ENCODE measurements around the gene CNNM1. TPM values are rescaled to one million over a fixed set of nuclear protein-coding genes. Genes with fewer than 3 reads are reported as not detected.

CNNM1 gene
- total RNA-seq, 2 experiments from 2014 or later = not detected

DNA sequence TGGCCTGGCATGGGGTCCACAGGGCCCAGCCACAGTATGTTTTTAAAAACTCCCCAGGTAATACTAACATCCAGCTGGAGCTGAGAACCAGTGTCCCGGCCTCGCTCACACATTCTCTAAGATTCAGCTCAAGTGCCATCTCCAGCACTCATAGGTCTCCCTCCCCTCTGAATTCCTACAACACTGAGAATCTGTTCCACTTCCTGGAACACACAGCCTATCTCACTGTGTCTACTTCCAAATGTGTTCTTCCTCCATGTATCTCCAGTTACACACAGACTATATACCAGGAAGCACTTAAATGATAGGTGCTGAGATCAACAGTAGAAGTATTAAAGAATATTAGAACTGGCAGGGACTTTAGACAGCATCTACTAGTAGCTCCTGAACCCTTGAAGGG lies 90.5 kb downstream of the CNNM1 start:
- ChIA-PET CTCF (ENCODE audit: unreplicated experiment) (no interaction called here), POLR2A (interaction anchor here (2.3 kb wide), 1 partner anchor 11 kb away, joined by 6 read pairs; the partner anchor contains the start of gene GOT1)
- H3K79me2 ChIP-seq (ENCODE audit: insufficient read depth, low read depth, low read length) = no peaks in the 10 kb centered on the region
- H3K4me3 ChIP-seq (ENCODE audit: low read depth, low read length, poor library complexity, severe bottlenecking) = no peak overlapping the region
- peaks cover 41% of the 10 kb centered on the region for H3K36me3 ChIP-seq (ENCODE audit: insufficient read depth, low read length)
- H3K27ac ChIP-seq (ENCODE audit: low read depth, low read length, poor library complexity, severe bottlenecking) = no peak overlapping the region
- H2AFZ ChIP-seq (ENCODE audit: low read length) = no peak overlapping the region
- no peaks in the 10 kb centered on the region for H4K20me1 ChIP-seq (ENCODE audit: insufficient read depth, low read length)
- no peaks in the 10 kb centered on the region for H3K9me3 ChIP-seq (ENCODE audit: low read length)
- no peak overlapping the region for H3K4me2 ChIP-seq (ENCODE audit: low read length)
- H3K4me1 ChIP-seq (ENCODE audit: insufficient read depth, low read length, poor library complexity, severe bottlenecking) = no peaks in the 10 kb centered on the region
- no peak for TF ChIP-seq EZH2phosphoT487 (IDR thresholded peaks at IDR 0.05; ENCODE audit: borderline replicate concordance, low read depth, low read length)
- TF ChIP-seq, protein P1, sequence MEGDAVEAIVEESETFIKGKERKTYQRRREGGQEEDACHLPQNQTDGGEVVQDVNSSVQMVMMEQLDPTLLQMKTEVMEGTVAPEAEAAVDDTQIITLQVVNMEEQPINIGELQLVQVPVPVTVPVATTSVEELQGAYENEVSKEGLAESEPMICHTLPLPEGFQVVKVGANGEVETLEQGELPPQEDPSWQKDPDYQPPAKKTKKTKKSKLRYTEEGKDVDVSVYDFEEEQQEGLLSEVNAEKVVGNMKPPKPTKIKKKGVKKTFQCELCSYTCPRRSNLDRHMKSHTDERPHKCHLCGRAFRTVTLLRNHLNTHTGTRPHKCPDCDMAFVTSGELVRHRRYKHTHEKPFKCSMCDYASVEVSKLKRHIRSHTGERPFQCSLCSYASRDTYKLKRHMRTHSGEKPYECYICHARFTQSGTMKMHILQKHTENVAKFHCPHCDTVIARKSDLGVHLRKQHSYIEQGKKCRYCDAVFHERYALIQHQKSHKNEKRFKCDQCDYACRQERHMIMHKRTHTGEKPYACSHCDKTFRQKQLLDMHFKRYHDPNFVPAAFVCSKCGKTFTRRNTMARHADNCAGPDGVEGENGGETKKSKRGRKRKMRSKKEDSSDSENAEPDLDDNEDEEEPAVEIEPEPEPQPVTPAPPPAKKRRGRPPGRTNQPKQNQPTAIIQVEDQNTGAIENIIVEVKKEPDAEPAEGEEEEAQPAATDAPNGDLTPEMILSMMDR (conservative IDR thresholded peaks at IDR 0.05; ENCODE audit: low read length) = no peak
- DNase-seq (ENCODE audit: low spot score) = no peak
- H3K9me2 ChIP-seq (ENCODE audit: insufficient read depth, low read length) = no peaks in the 10 kb centered on the region
- BruUV-seq (replicated peaks) = no TSS peak
- intact Hi-C loops (cut with micrococcal nuclease; ENCODE audit: unreplicated experiment) = no loop called here

- no TSS peak for BruUV-seq (replicated peaks)
- H3K36me3 ChIP-seq (ENCODE audit: insufficient read depth, low read length) = peaks cover 57% of the 10 kb centered on the region
- no peaks in the 10 kb centered on the region for H3K9me3 ChIP-seq (ENCODE audit: low read length)
- H3K4me3 ChIP-seq (ENCODE audit: low read depth, low read length, poor library complexity, severe bottlenecking) = no peak overlapping the region
- H3K27ac ChIP-seq (ENCODE audit: low read depth, low read length, poor library complexity, severe bottlenecking) = no peak overlapping the region
- CTCF ChIA-PET (ENCODE audit: unreplicated experiment) = no interaction called here
- no peaks in the 10 kb centered on the region for H3K9me2 ChIP-seq (ENCODE audit: insufficient read depth, low read length)
- H3K79me2 ChIP-seq (ENCODE audit: insufficient read depth, low read depth, low read length) = no peaks in the 10 kb centered on the region
- TF ChIP-seq, protein P1 (conservative IDR thresholded peaks at IDR 0.05; ENCODE audit: low read length) = no peak
- TF ChIP-seq EZH2phosphoT487 (IDR thresholded peaks at IDR 0.05; ENCODE audit: borderline replicate concordance, low read depth, low read length) = no peak
- no peaks in the 10 kb centered on the region for H3K4me1 ChIP-seq (ENCODE audit: insufficient read depth, low read length, poor library complexity, severe bottlenecking)
- intact Hi-C loops (cut with micrococcal nuclease; ENCODE audit: unreplicated experiment) = no loop called here
- no peaks in the 10 kb centered on the region for H4K20me1 ChIP-seq (ENCODE audit: insufficient read depth, low read length)
- H3K4me2 ChIP-seq (ENCODE audit: low read length) = no peak overlapping the region
- POLR2A ChIA-PET = no interaction called here
- no peak for DNase-seq (ENCODE audit: low spot score)
- no peak overlapping the region for H2AFZ ChIP-seq (ENCODE audit: low read length)
Measured at GRCh38 chr10:99421233-99421739, 92.1 kb downstream of the CNNM1 start.

DNA sequence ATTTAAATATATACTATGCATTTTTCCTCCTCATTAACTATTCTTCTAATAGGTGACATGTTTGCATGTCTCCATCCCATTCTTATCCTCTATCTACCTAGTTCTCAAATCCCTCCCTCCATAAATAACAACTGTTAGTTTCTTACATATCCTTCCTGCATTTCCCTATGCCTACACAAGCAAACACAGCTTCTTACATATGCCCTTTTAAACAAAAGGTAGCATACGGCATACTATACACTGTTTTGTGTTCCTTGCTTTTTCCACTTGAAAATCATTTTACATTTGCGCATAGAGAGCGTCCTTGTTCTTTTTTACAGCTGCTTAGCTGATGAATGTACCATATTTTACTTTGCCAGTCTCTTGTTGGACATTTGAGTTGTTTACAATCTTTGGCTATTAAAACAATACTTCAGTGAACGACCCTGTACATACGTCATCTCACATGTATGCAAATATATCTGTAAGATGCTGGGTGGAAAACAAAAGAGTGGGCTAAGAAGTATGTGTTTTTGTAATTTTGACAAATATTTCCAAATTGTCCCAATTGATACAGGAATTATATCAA lies 93.5 kb downstream of the CNNM1 start:
- Histone ChIP-seq H3K27ac (ENCODE audit: low read depth, low read length, poor library complexity, severe bottlenecking) (no peak overlapping the region), H3K36me3 (ENCODE audit: insufficient read depth, low read length) (peaks cover 57% of the 10 kb centered on the region), H3K79me2 (ENCODE audit: insufficient read depth, low read depth, low read length) (peaks cover under 1% of the 10 kb centered on the region; the same call in 1 of the 2 replicates), H4K20me1 (ENCODE audit: insufficient read depth, low read length) (no peaks in the 10 kb centered on the region), H3K4me1 (ENCODE audit: insufficient read depth, low read length, poor library complexity, severe bottlenecking) (no peaks in the 10 kb centered on the region), H3K9me2 (ENCODE audit: insufficient read depth, low read length) (no peaks in the 10 kb centered on the region), H3K4me3 (ENCODE audit: low read depth, low read length, poor library complexity, severe bottlenecking) (no peak overlapping the region), H3K9me3 (ENCODE audit: low read length) (no peaks in the 10 kb centered on the region), H3K4me2 (ENCODE audit: low read length) (no peak overlapping the region), H2AFZ (ENCODE audit: low read length) (no peak overlapping the region)
- no TSS peak for BruUV-seq (replicated peaks)
- ChIA-PET CTCF (ENCODE audit: unreplicated experiment) (interaction anchor here (0.6 kb wide), 1 partner anchor 13 kb away, joined by 3 read pairs; no protein-coding TSS in a partner anchor), POLR2A (no interaction called here)
- DNase-seq (ENCODE audit: low spot score) = no peak
- TF ChIP-seq, protein P1 (conservative IDR thresholded peaks at IDR 0.05; ENCODE audit: low read length) = no peak
- no peak for TF ChIP-seq EZH2phosphoT487 (IDR thresholded peaks at IDR 0.05; ENCODE audit: borderline replicate concordance, low read depth, low read length)
- intact Hi-C loops (cut with micrococcal nuclease; ENCODE audit: unreplicated experiment) = no loop called here
